HepG2 (cell line): Measurements from ENCODE around the gene AKR1C4. TPM values are rescaled to one million over a fixed set of nuclear protein-coding genes. Genes with fewer than 3 reads are reported as not detected.

ENCODE experiments used
- AGO1 ChIP-seq: fragments of 200-400 bp; formaldehyde crosslinking; IDR thresholded peaks from 2 replicates; pipeline ENCODE4 v1.6.1; 2017; ENCODE audit warnings: mild to moderate bottlenecking, low read depth, low read length, moderate library complexity; ENCODE audit not compliant: poor library complexity, severe bottlenecking
- AGO2 ChIP-seq: fragments of 200-400 bp; formaldehyde crosslinking; optimal IDR thresholded peaks from 2 replicates; pipeline ENCODE3; 2017; ENCODE audit warnings: mild to moderate bottlenecking, low read depth, low read length, moderate library complexity
- BCL6 ChIP-seq: IDR thresholded peaks from 2 replicates; pipeline ENCODE4 v1.6.1; 2016; ENCODE audit warnings: missing genetic modification reagents, missing compliant biosample characterization
- FOXA1 ChIP-seq, 2 experiments: fragments of 450-650 bp in 1 of 2; sonication (generic) in 1 of 2; formaldehyde crosslinking in 1 of 2; IDR thresholded peaks; 2 replicates each; pipeline versions ENCODE4 v1.4.0 to v1.6.1; 2016 to 2020; ENCODE audit warnings: missing genetic modification reagents in 1 of 2
- FOXO1 ChIP-seq: sonication (generic); formaldehyde crosslinking; IDR thresholded peaks from 2 replicates; pipeline ENCODE4 v1.4.0; 2020; ENCODE audit warnings: missing genetic modification reagents
- GABPB1 ChIP-seq: IDR thresholded peaks from 2 replicates; pipeline ENCODE4 v1.6.1; 2016; ENCODE audit warnings: mild to moderate bottlenecking, missing genetic modification reagents, moderate library complexity, missing compliant biosample characterization
- HOXA3 ChIP-seq: sonication (generic); formaldehyde crosslinking; IDR thresholded peaks from 2 replicates; pipeline ENCODE4 v1.5.0; 2020; ENCODE audit warnings: missing genetic modification reagents
- RARA ChIP-seq: IDR thresholded peaks from 2 replicates; pipeline ENCODE4 v1.6.1; 2016; ENCODE audit warnings: missing genetic modification reagents, missing compliant biosample characterization
- RELA ChIP-seq: sonication (generic); formaldehyde crosslinking; IDR thresholded peaks from 2 replicates; pipeline ENCODE4 v1.4.0; 2020; ENCODE audit warnings: missing genetic modification reagents
- REXO4 ChIP-seq: sonication (generic); formaldehyde crosslinking; IDR thresholded peaks from 2 replicates; pipeline ENCODE4 v1.8.0; 2022; ENCODE audit warnings: missing genetic modification reagents, mild to moderate bottlenecking, borderline replicate concordance
- SETDB1 ChIP-seq: sonication (generic); formaldehyde crosslinking; IDR thresholded peaks from 2 replicates; pipeline ENCODE4 v1.5.1; 2020; ENCODE audit warnings: missing genetic modification reagents, mild to moderate bottlenecking, borderline replicate concordance
- SRY ChIP-seq: sonication (generic); formaldehyde crosslinking; IDR thresholded peaks from 2 replicates; pipeline ENCODE4 v1.8.0; 2022; ENCODE audit warnings: mild to moderate bottlenecking, missing genetic modification reagents
- TOE1 ChIP-seq: sonication (generic); formaldehyde crosslinking; IDR thresholded peaks from 2 replicates; pipeline ENCODE4 v1.4.0; 2020; ENCODE audit warnings: mild to moderate bottlenecking, missing genetic modification reagents
- WIZ ChIP-seq: sonication (generic); formaldehyde crosslinking; IDR thresholded peaks from 2 replicates; pipeline ENCODE4 v1.5.1; 2020; ENCODE audit warnings: mild to moderate bottlenecking, missing genetic modification reagents
- XBP1 ChIP-seq: sonication (generic); formaldehyde crosslinking; IDR thresholded peaks from 2 replicates; pipeline ENCODE4 v1.5.0; 2020; ENCODE audit warnings: missing genetic modification reagents
- ZNF263 ChIP-seq: sonication (generic); formaldehyde crosslinking; IDR thresholded peaks from 2 replicates; pipeline ENCODE4 v1.4.0; 2020; ENCODE audit warnings: missing genetic modification reagents
- ZNF296 ChIP-seq: sonication (generic); formaldehyde crosslinking; conservative IDR thresholded peaks from 2 replicates; pipeline ENCODE4 v1.5.0; 2020; ENCODE audit warnings: mild to moderate bottlenecking, missing genetic modification reagents
- ZNF350 ChIP-seq: sonication (generic); formaldehyde crosslinking; IDR thresholded peaks from 2 replicates; pipeline ENCODE4 v1.4.0; 2020; ENCODE audit warnings: mild to moderate bottlenecking, low read depth, missing genetic modification reagents, borderline replicate concordance
- ZNF44 ChIP-seq: sonication (generic); formaldehyde crosslinking; IDR thresholded peaks from 2 replicates; pipeline ENCODE4 v1.5.1; 2020; ENCODE audit warnings: mild to moderate bottlenecking, missing genetic modification reagents
- ZNF543 ChIP-seq: sonication (generic); formaldehyde crosslinking; IDR thresholded peaks from 2 replicates; pipeline ENCODE4 v1.4.0; 2020; ENCODE audit warnings: mild to moderate bottlenecking, missing genetic modification reagents
- polyA plus RNA-seq, 8 experiments: library from polyadenylated mRNA; depleted of rRNA in 3 of 8; stranded (reverse) in 7 of 8; unstranded in 1 of 8; fragments of >200 nt; fragmentation: Illumina TruSeq in 4 of 8; extraction: Trizol in 4 of 8; gene quantifications; 2 replicates each; pipeline versions ENCODE4 v1.2.1 to v1.2.3, GENCODE V29; 2011 to 2016; ENCODE audit warnings: low read depth in 4 of 8, missing spikeins in 1 of 8, mixed read lengths in 1 of 8; ENCODE audit not compliant: insufficient read depth in 1 of 8
- total RNA-seq, 5 experiments: library from RNA; depleted of rRNA; stranded (reverse); fragments of >200 nt; fragmentation: Illumina TruSeq; extraction: Trizol; gene quantifications; 2 replicates each; pipeline ENCODE4 v1.2.3, GENCODE V29; 2016; ENCODE audit warnings: low read depth in 1 of 5
- TF ChIP-seq, protein P1 (sequence below): sonication (generic); formaldehyde crosslinking; IDR thresholded peaks from 2 replicates; pipeline ENCODE4 v1.5.1; 2020; ENCODE audit warnings: missing genetic modification reagents, mild to moderate bottlenecking, borderline replicate concordance
- TF ChIP-seq, protein P2 (sequence below): sonication (generic); formaldehyde crosslinking; IDR thresholded peaks from 2 replicates; pipeline ENCODE4 v1.8.0; 2022; ENCODE audit warnings: mild to moderate bottlenecking, missing genetic modification reagents, moderate library complexity
- TF ChIP-seq, protein P3 (sequence below): sonication (generic); formaldehyde crosslinking; IDR thresholded peaks from 2 replicates; pipeline ENCODE4 v1.9.0; 2021; ENCODE audit warnings: missing genetic modification reagents, borderline replicate concordance
- TF ChIP-seq, protein P4 (sequence below): sonication (generic); formaldehyde crosslinking; IDR thresholded peaks from 2 replicates; pipeline ENCODE4 v1.5.1; 2020; ENCODE audit warnings: missing genetic modification reagents, mild to moderate bottlenecking, borderline replicate concordance

AKR1C4 gene
- total and polyA plus RNA-seq, 2 of the 13 experiments (the other 11 are each of a cell fraction or from before 2014, with no cell fraction given), result 0.18 to 1.3 TPM

DNA sequence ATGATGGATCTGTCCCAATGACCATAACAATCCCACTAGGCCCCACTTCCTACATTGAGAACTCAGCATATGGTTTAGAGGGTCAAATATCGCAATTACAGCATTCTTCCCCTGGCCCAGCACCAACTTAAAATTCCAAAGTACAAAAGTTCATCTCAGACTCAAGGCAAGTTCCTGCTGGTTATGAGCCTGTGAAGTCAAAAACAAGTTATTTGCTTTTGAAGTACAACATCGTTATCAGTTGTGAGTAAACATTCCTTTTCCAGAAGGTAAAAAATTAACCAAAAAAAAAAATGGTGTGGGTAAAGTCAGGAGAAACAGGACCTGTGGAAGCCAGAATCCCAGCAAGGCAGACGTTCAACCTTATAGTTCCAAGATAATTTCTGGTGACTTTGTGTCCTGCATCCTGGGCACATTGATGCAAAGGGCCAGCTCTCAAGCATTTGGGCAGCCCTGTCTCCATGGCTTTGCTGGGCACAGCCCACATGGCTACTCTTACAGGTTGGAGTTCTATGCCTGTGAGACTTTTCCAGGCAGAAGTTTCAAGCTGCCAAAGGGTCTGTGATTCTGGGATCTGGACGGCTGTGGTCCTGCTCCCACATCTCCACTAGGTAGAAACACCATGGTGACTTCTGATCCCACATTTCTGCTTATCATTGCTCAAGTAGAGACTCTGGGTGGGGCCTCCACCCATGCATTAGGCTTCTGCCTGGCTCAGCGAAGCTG is 49.2 kb upstream of the AKR1C4 start (continued):
- TF ChIP-seq, protein P1, sequence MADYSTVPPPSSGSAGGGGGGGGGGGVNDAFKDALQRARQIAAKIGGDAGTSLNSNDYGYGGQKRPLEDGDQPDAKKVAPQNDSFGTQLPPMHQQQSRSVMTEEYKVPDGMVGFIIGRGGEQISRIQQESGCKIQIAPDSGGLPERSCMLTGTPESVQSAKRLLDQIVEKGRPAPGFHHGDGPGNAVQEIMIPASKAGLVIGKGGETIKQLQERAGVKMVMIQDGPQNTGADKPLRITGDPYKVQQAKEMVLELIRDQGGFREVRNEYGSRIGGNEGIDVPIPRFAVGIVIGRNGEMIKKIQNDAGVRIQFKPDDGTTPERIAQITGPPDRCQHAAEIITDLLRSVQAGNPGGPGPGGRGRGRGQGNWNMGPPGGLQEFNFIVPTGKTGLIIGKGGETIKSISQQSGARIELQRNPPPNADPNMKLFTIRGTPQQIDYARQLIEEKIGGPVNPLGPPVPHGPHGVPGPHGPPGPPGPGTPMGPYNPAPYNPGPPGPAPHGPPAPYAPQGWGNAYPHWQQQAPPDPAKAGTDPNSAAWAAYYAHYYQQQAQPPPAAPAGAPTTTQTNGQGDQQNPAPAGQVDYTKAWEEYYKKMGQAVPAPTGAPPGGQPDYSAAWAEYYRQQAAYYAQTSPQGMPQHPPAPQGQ (CRISPR knock-in tag), result no peak
- TF ChIP-seq GABPB1 (CRISPR knock-in tag) (peak; percentile 51), ZNF543 (no peak; the same call in 1 of the 2 replicates), HOXA3 (CRISPR knock-in tag) (peak; percentile 64), TOE1 (CRISPR knock-in tag) (peak; percentile 64; the same call in 1 of the 2 replicates), ZNF296 (CRISPR knock-in tag) (no peak), BCL6 (CRISPR knock-in tag) (peak; percentile 81), SETDB1 (CRISPR knock-in tag) (no peak), WIZ (0 out of 2 replicates have a peak, but pooled peaks have one; percentile 6), REXO4 (CRISPR knock-in tag) (no peak), RELA (no peak), ZNF44 (CRISPR knock-in tag) (no peak), XBP1 (CRISPR knock-in tag) (no peak), AGO1 (no peak), SRY (CRISPR knock-in tag) (no peak), RARA (CRISPR knock-in tag) (peak; percentile 98), FOXA1 (IDR thresholded peaks at IDR 0.05) (peak; percentile 80), FOXA1 (CRISPR knock-in tag; IDR thresholded peaks at IDR 0.05) (peak; percentile 91), ZNF350 (CRISPR knock-in tag) (no peak), FOXO1 (peak; percentile 99), AGO2 (no peak), ZNF263 (CRISPR knock-in tag) (0 out of 2 replicates have a peak, but pooled peaks have one; percentile 17)
- TF ChIP-seq, protein P2, sequence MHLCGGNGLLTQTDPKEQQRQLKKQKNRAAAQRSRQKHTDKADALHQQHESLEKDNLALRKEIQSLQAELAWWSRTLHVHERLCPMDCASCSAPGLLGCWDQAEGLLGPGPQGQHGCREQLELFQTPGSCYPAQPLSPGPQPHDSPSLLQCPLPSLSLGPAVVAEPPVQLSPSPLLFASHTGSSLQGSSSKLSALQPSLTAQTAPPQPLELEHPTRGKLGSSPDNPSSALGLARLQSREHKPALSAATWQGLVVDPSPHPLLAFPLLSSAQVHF, result no peak
- TF ChIP-seq, protein P3, sequence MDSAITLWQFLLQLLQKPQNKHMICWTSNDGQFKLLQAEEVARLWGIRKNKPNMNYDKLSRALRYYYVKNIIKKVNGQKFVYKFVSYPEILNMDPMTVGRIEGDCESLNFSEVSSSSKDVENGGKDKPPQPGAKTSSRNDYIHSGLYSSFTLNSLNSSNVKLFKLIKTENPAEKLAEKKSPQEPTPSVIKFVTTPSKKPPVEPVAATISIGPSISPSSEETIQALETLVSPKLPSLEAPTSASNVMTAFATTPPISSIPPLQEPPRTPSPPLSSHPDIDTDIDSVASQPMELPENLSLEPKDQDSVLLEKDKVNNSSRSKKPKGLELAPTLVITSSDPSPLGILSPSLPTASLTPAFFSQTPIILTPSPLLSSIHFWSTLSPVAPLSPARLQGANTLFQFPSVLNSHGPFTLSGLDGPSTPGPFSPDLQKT, result no peak
- TF ChIP-seq, protein P4, sequence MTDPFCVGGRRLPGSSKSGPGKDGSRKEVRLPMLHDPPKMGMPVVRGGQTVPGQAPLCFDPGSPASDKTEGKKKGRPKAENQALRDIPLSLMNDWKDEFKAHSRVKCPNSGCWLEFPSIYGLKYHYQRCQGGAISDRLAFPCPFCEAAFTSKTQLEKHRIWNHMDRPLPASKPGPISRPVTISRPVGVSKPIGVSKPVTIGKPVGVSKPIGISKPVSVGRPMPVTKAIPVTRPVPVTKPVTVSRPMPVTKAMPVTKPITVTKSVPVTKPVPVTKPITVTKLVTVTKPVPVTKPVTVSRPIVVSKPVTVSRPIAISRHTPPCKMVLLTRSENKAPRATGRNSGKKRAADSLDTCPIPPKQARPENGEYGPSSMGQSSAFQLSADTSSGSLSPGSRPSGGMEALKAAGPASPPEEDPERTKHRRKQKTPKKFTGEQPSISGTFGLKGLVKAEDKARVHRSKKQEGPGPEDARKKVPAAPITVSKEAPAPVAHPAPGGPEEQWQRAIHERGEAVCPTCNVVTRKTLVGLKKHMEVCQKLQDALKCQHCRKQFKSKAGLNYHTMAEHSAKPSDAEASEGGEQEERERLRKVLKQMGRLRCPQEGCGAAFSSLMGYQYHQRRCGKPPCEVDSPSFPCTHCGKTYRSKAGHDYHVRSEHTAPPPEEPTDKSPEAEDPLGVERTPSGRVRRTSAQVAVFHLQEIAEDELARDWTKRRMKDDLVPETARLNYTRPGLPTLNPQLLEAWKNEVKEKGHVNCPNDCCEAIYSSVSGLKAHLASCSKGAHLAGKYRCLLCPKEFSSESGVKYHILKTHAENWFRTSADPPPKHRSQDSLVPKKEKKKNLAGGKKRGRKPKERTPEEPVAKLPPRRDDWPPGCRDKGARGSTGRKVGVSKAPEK (CRISPR knock-in tag), result no peak
